Activated gamma-delta T cell (primary cell): ENCODE measurements around the gene GRID2.
"Not testable (repeated sequence)": the region's sequence is repeated elsewhere in the genome, so short reads cannot be mapped to it uniquely, and the experiment has no call there.

ENCODE experiments used
- DNase-seq: peaks from one replicate; lab custom pipeline; 2025; lab: John Stamatoyannopoulos, UW

Gene GRID2

DNA sequence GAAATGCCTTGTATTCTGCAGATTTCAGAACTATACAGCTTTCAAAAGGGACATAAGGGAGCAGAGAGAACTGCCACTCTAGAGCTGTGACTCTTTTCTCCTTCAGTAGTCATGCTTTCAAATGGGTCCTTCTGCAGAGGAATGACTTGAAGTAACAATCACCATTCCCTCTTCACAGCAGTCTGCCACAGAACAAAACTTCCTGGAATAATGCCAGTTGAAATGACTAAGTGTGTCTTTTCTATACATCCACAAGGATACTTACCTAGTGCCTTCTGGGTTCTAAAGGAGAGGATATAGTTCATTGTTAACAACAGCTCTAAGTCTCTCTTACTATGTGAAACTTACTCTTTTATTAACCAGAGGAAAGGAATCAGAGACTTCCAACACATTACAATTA is 1009.4 kb downstream of the GRID2 start:
- no peak for DNase-seq

DNA sequence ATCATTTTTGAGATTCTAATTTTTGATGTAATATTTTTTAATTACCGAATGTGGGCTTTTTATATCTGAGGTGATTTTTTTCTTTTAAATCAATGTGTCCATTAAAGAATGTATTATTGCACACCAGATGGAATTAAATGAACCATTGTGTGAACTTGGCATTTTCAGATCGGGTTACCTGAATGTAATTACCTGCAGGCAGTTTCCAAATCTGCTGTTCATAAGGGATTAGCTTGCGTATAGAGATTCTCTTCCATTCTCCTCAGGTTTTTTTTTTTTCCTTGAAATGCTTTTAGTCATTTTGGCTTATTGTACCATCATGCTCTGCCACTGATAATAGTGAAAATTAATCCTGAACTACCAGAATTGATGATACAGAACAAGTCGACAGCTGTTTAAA is 1013.3 kb downstream of the GRID2 start:
- DNase-seq = no peak

- no peak for DNase-seq
These were observed 1013.8 kb downstream of the GRID2 start for GRCh38 chr4:93317561-93317960.

- DNase-seq = no peak
These were observed 1015.3 kb downstream of the GRID2 start for GRCh38 chr4:93319041-93319440.

DNA sequence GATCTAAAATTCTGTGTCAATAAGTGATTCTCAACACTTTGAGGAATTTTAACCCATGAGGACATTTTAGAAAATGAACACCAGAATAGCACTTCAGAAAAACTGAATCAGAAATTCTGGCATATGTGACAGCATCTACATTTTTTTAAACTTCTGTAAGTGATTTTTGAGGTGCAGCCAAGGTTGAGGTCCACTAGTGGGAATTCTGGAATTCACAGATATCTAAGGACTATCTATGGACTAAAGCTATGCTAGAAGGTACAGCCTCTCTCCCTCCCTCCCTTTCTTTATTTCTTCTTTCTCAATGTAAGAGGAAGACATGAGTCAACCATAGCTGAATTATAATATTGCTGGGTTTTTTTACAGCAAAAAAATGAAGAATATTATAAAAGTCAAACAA is 1016.6 kb downstream of the GRID2 start:
- no peak for DNase-seq

DNA sequence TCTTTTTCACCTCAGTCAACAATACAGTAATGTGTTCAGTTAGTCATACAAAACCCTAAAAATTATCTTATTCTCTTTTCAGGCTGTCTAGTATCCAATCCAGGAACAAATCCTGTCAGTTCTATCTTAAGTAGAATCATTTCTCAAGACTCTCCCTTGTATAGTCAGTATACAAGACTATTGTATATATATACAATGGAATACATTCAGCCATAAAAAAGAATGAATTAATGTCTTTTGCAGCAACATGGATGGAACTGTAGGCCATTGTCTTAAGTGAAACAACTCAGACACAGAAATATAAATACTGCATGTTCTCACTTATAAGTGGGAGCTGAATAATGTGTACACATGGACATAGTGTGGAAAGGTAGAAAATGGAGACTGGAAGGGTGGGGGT is 1023.6 kb downstream of the GRID2 start:
- no peak for DNase-seq

GRCh38 chr4:93334003-93334402 is 1030.2 kb downstream of the GRID2 start:
- no peak for DNase-seq

GRCh38 chr4:93337196-93337595 is 1033.4 kb downstream of the GRID2 start:
- no peak for DNase-seq

GRCh38 chr4:93342738-93343137 is 1039.0 kb downstream of the GRID2 start:
- DNase-seq = no peak

DNA sequence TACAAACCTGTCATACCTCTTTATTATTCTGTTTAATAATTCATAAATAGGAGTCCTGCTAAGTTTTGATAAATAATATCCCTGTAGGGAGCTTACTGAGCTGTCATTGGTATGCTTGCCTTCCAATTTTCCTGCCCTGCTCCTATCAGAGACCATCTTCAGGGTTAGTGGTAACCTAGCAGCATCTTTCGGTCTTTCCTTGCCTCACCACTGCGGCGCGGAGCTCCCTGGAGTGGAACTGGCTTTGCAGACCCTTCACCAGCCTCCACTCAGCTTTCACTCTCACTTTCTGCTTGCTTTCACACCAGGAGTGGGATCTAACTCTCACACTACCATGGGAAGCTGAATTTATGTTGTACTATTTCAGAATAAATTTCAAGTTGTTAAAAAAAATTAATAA is 1043.1 kb downstream of the GRID2 start:
- no peak for DNase-seq

- no peak for DNase-seq
These were observed 1045.1 kb downstream of the GRID2 start for GRCh38 chr4:93348896-93349295.

- DNase-seq = no peak
These were observed 1048.1 kb downstream of the GRID2 start for GRCh38 chr4:93351846-93352245.

GRCh38 chr4:93355411-93355810 is 1051.6 kb downstream of the GRID2 start:
- DNase-seq = no peak

DNA sequence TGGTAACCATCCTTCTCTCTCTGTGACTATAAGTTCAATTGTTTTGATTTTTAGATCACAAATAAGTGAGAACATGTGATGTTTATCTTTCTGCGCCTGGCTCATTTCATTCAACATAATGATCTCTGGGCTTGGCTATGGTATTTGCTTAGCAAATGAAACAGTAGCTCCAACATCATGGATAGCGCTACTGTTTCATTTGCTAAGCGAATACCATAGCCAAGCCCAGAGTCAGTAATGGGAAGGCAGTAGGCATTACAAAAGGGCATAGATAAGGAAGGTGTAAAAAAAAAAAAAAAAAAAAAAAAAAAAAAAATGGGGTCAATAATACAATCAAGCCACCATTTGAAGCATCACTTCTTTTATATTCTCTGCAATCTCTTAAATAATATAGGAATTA is 1055.8 kb downstream of the GRID2 start:
- no peak for DNase-seq

GRCh38 chr4:93366169-93366755 is 1062.5 kb downstream of the GRID2 start:
- not testable (repeated sequence) for DNase-seq

GRCh38 chr4:93368968-93369367 is 1065.2 kb downstream of the GRID2 start:
- DNase-seq = no peak

DNA sequence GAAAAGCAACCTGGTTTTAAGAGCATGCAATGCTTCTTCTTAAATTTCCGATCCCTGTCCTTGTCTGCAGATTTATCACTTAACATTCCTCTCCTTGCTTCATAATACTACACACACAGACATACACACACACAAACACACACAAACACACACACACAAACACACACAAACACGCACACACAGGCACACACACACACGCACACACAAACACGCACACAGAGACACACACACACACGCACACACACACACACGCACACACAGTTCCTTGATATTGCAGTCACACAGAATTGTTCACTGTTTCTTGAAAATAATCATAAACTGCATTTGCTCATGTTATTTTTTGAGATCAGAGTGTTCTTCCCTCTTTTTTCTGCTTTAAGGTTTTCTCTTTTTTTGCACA is 1066.5 kb downstream of the GRID2 start:
- DNase-seq = no peak

DNA sequence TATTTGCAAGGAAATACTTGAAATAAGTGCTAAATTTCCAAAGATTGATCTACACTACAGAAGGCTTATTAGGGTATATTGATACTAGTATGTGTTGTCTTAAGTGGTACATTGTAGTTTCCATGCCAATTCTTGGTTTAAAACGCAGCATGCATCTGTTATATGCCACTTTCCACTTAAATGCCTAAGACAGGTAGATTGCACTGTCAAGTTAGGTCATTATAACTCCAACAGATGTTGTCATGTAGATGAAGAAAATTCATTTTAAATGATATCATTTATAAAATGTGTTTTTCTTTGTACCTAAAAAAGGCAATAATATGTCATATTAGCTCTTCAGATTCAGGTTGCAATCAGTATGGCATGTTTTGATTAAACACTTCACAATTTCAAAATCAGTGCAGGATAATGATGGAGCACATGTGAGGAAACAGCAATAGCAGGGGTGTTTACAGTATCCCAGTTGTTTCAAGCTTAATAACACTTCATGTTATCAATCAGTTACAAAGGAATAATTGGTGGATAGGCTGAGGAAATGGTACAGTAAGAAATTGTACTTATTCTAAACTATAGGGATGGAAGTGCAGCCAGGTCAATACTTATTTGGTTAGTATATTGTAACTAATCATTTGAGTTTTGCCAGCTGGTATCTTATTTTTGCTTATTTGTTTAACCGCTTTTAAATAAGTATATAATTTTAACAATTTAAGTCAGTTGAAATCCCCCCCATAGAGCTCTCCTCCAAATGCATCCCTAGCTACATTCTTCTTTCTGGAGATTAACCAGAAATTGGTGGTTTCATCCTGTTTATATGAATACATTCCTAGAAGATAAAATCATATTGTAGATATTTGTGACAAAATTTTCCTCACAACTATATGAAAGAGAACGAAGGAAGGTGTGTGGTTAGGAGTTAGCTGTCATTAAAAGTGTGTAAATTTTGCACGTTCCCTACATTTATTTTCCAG is 1070.4 kb downstream of the GRID2 start:
- no peak for DNase-seq

DNA sequence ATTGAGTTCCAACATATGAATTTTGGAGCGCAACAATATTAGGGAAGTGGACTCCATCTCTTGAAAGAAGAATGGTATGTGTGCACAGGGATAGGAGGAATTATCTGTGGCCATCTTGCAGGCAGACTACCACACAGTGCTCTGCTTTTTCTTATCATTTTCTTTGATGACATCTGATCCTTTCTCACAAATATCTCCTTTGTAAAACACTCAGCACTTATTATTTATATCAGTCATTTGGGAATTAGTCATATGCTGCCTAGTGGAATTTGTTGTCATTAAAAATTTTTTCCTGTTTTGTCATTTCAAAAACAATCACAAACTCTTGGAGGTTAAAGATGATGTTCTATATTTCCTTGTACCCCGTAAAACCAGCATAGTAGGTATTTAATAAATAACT is 1080.5 kb downstream of the GRID2 start:
- DNase-seq = no peak

DNA sequence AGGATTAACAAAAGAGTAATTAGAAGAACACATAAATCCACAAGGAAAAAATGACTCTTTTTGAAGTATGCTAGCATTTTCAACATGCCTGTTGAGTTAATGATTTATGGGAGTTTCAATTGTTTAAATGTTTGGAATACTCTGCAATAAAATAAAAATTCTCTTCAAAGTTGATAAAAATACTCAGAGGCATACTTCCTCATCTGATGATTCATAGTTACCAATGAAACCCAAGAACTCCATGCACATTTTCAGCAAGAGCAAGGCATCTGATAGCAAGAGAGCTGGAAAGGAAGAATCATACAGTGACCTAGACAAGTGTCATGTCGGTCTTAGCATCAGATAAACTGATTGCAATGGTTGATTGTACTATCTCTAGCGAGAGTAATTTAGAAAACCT is 1081.1 kb downstream of the GRID2 start:
- DNase-seq = no peak

DNA sequence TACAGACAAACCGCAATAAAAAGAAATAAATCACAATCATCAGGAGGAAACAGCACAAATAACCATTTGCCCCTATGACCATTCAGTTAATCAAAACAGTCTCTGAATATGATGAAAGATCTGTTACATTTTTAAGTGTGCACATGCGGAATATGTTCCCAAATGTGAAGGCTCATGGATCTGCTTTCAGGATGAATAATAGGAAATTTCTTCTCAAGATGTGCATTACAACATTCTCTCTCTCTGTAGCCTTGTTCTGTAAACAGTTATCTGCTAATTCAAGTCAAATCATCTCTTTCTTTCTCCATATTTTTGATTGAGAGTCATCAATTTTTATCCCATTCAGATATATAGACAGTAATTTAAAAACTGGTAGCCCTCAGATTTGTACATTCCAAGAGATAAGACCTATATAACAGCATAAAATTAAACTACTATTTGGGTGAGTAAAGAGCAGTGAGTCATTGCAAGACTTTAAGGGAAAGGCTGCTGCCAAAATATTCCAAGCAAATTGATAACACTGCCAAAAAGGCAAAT is 1090.8 kb downstream of the GRID2 start:
- no peak for DNase-seq

GRCh38 chr4:93396272-93396671 is 1092.5 kb downstream of the GRID2 start:
- no peak for DNase-seq

DNA sequence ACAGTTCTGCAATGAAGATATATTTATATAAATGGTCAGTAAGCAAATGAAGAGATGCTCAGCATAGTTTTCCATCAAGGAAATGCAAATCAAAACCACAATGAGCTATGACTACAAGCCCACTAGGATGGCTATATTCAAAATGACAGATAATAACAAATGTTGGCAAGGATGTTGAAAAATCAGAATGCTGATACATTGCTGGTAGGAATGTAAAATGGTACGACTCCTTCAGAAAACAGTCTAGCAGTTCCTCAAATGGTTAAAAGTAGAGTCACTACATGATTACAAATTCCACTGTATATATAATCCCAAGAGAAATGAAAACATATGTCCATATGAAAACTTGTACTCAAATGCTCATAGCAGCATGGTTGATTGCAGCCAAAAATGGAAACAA is 1099.8 kb downstream of the GRID2 start:
- DNase-seq = no peak
